ENCODE data around the gene RELN.

Gene RELN

GRCh38 chr7:103630318-103630717 lies 359.1 kb downstream of the RELN start:
- H3K4me3 ChIP-seq (ENCODE audit: low read depth, low read length): no peak overlapping the region
- H3K27me3 ChIP-seq (ENCODE audit: control insufficient read depth, insufficient read depth, low read length): no peaks in the 10 kb centered on the region
- H3K9me3 ChIP-seq (ENCODE audit: control insufficient read depth, insufficient read depth, low read length): no peaks in the 10 kb centered on the region
- no peaks in the 10 kb centered on the region for H3K4me1 ChIP-seq (ENCODE audit: control insufficient read depth, insufficient read depth, low read length)
- no peaks in the 10 kb centered on the region for H3K36me3 ChIP-seq (ENCODE audit: control insufficient read depth, insufficient read depth, low read length)
- H3K27ac ChIP-seq (ENCODE audit: low read depth, low read length): no peak overlapping the region
- no peak overlapping the region for H3K9ac ChIP-seq (ENCODE audit: low read depth, low read length)

- H3K27ac ChIP-seq (ENCODE audit: low read depth, low read length): no peak overlapping the region
- H3K9ac ChIP-seq (ENCODE audit: low read depth, low read length): no peak overlapping the region
- no peaks in the 10 kb centered on the region for H3K27me3 ChIP-seq (ENCODE audit: control insufficient read depth, insufficient read depth, low read length)
- H3K4me1 ChIP-seq (ENCODE audit: control insufficient read depth, insufficient read depth, low read length): no peaks in the 10 kb centered on the region
- no peaks in the 10 kb centered on the region for H3K36me3 ChIP-seq (ENCODE audit: control insufficient read depth, insufficient read depth, low read length)
- H3K9me3 ChIP-seq (ENCODE audit: control insufficient read depth, insufficient read depth, low read length): no peaks in the 10 kb centered on the region
- H3K4me3 ChIP-seq (ENCODE audit: low read depth, low read length): no peak overlapping the region
Measured at GRCh38 chr7:103628742-103629141, 360.7 kb downstream of the RELN start.

- Histone ChIP-seq H3K27ac (ENCODE audit: low read depth, low read length) (no peak overlapping the region), H3K4me3 (ENCODE audit: low read depth, low read length) (no peak overlapping the region), H3K27me3 (ENCODE audit: control insufficient read depth, insufficient read depth, low read length) (no peaks in the 10 kb centered on the region), H3K9me3 (ENCODE audit: control insufficient read depth, insufficient read depth, low read length) (no peaks in the 10 kb centered on the region), H3K36me3 (ENCODE audit: control insufficient read depth, insufficient read depth, low read length) (no peaks in the 10 kb centered on the region), H3K4me1 (ENCODE audit: control insufficient read depth, insufficient read depth, low read length) (no peaks in the 10 kb centered on the region), H3K9ac (ENCODE audit: low read depth, low read length) (no peak overlapping the region)
Measured at GRCh38 chr7:103626776-103627175, 362.7 kb downstream of the RELN start.

- Histone ChIP-seq H3K4me3 (ENCODE audit: low read depth, low read length) (no peak overlapping the region), H3K36me3 (ENCODE audit: control insufficient read depth, insufficient read depth, low read length) (no peaks in the 10 kb centered on the region), H3K4me1 (ENCODE audit: control insufficient read depth, insufficient read depth, low read length) (no peaks in the 10 kb centered on the region), H3K9me3 (ENCODE audit: control insufficient read depth, insufficient read depth, low read length) (no peaks in the 10 kb centered on the region), H3K27ac (ENCODE audit: low read depth, low read length) (no peak overlapping the region), H3K9ac (ENCODE audit: low read depth, low read length) (no peak overlapping the region), H3K27me3 (ENCODE audit: control insufficient read depth, insufficient read depth, low read length) (no peaks in the 10 kb centered on the region)
Measured at GRCh38 chr7:103622274-103622673, 367.2 kb downstream of the RELN start.

- Histone ChIP-seq H3K9ac (ENCODE audit: low read depth, low read length) (no peak overlapping the region), H3K36me3 (ENCODE audit: control insufficient read depth, insufficient read depth, low read length) (no peaks in the 10 kb centered on the region), H3K27ac (ENCODE audit: low read depth, low read length) (no peak overlapping the region), H3K4me3 (ENCODE audit: low read depth, low read length) (no peak overlapping the region), H3K9me3 (ENCODE audit: control insufficient read depth, insufficient read depth, low read length) (no peaks in the 10 kb centered on the region), H3K27me3 (ENCODE audit: control insufficient read depth, insufficient read depth, low read length) (no peaks in the 10 kb centered on the region), H3K4me1 (ENCODE audit: control insufficient read depth, insufficient read depth, low read length) (no peaks in the 10 kb centered on the region)
Measured at GRCh38 chr7:103613655-103614642, 375.5 kb downstream of the RELN start.

GRCh38 chr7:103609778-103610177 lies 379.7 kb downstream of the RELN start:
- Histone ChIP-seq H3K9ac (ENCODE audit: low read depth, low read length) (no peak overlapping the region), H3K27me3 (ENCODE audit: control insufficient read depth, insufficient read depth, low read length) (no peaks in the 10 kb centered on the region), H3K36me3 (ENCODE audit: control insufficient read depth, insufficient read depth, low read length) (no peaks in the 10 kb centered on the region), H3K4me3 (ENCODE audit: low read depth, low read length) (no peak overlapping the region), H3K4me1 (ENCODE audit: control insufficient read depth, insufficient read depth, low read length) (no peaks in the 10 kb centered on the region), H3K27ac (ENCODE audit: low read depth, low read length) (no peak overlapping the region), H3K9me3 (ENCODE audit: control insufficient read depth, insufficient read depth, low read length) (no peaks in the 10 kb centered on the region)

- no peak overlapping the region for H3K9ac ChIP-seq (ENCODE audit: low read depth, low read length)
- no peaks in the 10 kb centered on the region for H3K36me3 ChIP-seq (ENCODE audit: control insufficient read depth, insufficient read depth, low read length)
- no peak overlapping the region for H3K4me3 ChIP-seq (ENCODE audit: low read depth, low read length)
- H3K27me3 ChIP-seq (ENCODE audit: control insufficient read depth, insufficient read depth, low read length): no peaks in the 10 kb centered on the region
- H3K9me3 ChIP-seq (ENCODE audit: control insufficient read depth, insufficient read depth, low read length): no peaks in the 10 kb centered on the region
- no peak overlapping the region for H3K27ac ChIP-seq (ENCODE audit: low read depth, low read length)
- no peaks in the 10 kb centered on the region for H3K4me1 ChIP-seq (ENCODE audit: control insufficient read depth, insufficient read depth, low read length)
Measured at GRCh38 chr7:103605640-103606039, 383.8 kb downstream of the RELN start.

GRCh38 chr7:103598326-103598905 lies 391.0 kb downstream of the RELN start:
- Histone ChIP-seq H3K27ac (ENCODE audit: low read depth, low read length) (no peak overlapping the region), H3K36me3 (ENCODE audit: control insufficient read depth, insufficient read depth, low read length) (no peaks in the 10 kb centered on the region), H3K27me3 (ENCODE audit: control insufficient read depth, insufficient read depth, low read length) (no peaks in the 10 kb centered on the region), H3K9me3 (ENCODE audit: control insufficient read depth, insufficient read depth, low read length) (no peaks in the 10 kb centered on the region), H3K4me1 (ENCODE audit: control insufficient read depth, insufficient read depth, low read length) (no peaks in the 10 kb centered on the region), H3K9ac (ENCODE audit: low read depth, low read length) (no peak overlapping the region), H3K4me3 (ENCODE audit: low read depth, low read length) (no peak overlapping the region)

- no peaks in the 10 kb centered on the region for H3K4me1 ChIP-seq (ENCODE audit: control insufficient read depth, insufficient read depth, low read length)
- H3K27ac ChIP-seq (ENCODE audit: low read depth, low read length): no peak overlapping the region
- no peak overlapping the region for H3K9ac ChIP-seq (ENCODE audit: low read depth, low read length)
- no peaks in the 10 kb centered on the region for H3K9me3 ChIP-seq (ENCODE audit: control insufficient read depth, insufficient read depth, low read length)
- H3K36me3 ChIP-seq (ENCODE audit: control insufficient read depth, insufficient read depth, low read length): no peaks in the 10 kb centered on the region
- H3K4me3 ChIP-seq (ENCODE audit: low read depth, low read length): no peak overlapping the region
- no peaks in the 10 kb centered on the region for H3K27me3 ChIP-seq (ENCODE audit: control insufficient read depth, insufficient read depth, low read length)
Measured at GRCh38 chr7:103597606-103598005, 391.9 kb downstream of the RELN start.

GRCh38 chr7:103594186-103594585 lies 395.3 kb downstream of the RELN start:
- H3K9me3 ChIP-seq (ENCODE audit: control insufficient read depth, insufficient read depth, low read length): no peaks in the 10 kb centered on the region
- H3K4me1 ChIP-seq (ENCODE audit: control insufficient read depth, insufficient read depth, low read length): no peaks in the 10 kb centered on the region
- no peaks in the 10 kb centered on the region for H3K36me3 ChIP-seq (ENCODE audit: control insufficient read depth, insufficient read depth, low read length)
- H3K27ac ChIP-seq (ENCODE audit: low read depth, low read length): no peak overlapping the region
- H3K9ac ChIP-seq (ENCODE audit: low read depth, low read length): no peak overlapping the region
- H3K27me3 ChIP-seq (ENCODE audit: control insufficient read depth, insufficient read depth, low read length): no peaks in the 10 kb centered on the region
- H3K4me3 ChIP-seq (ENCODE audit: low read depth, low read length): no peak overlapping the region

- no peak overlapping the region for H3K27ac ChIP-seq (ENCODE audit: low read depth, low read length)
- no peaks in the 10 kb centered on the region for H3K36me3 ChIP-seq (ENCODE audit: control insufficient read depth, insufficient read depth, low read length)
- no peak overlapping the region for H3K9ac ChIP-seq (ENCODE audit: low read depth, low read length)
- no peaks in the 10 kb centered on the region for H3K4me1 ChIP-seq (ENCODE audit: control insufficient read depth, insufficient read depth, low read length)
- H3K27me3 ChIP-seq (ENCODE audit: control insufficient read depth, insufficient read depth, low read length): no peaks in the 10 kb centered on the region
- no peak overlapping the region for H3K4me3 ChIP-seq (ENCODE audit: low read depth, low read length)
- no peaks in the 10 kb centered on the region for H3K9me3 ChIP-seq (ENCODE audit: control insufficient read depth, insufficient read depth, low read length)
Measured at GRCh38 chr7:103593691-103594090, 395.8 kb downstream of the RELN start.
